LNCaP clone FGC (cell line): ENCODE data around the gene FOXJ2.

Source experiments
- DNase-seq: peaks from one replicate; pipeline ENCODE4 v3.0.0-alpha.2; 2011; ENCODE audit warnings: low read depth
- H3K4me3 ChIP-seq: 2 replicates; pipeline ENCODE4 v1.5.1; 2011; ENCODE audit warnings: mild to moderate bottlenecking, low read depth, low read length, control low read depth
- CTCF ChIP-seq: IDR thresholded peaks from 2 replicates; pipeline ENCODE4 v1.5.1; 2012; ENCODE audit warnings: mild to moderate bottlenecking; ENCODE audit not compliant: control insufficient read depth, insufficient read depth; ENCODE audit errors: extremely low read depth

The FOXJ2 gene

GRCh38 chr12:8096281-8096915, 63.9 kb downstream of the FOXJ2 start:
- no peak for DNase-seq
- no peak overlapping the region for H3K4me3 ChIP-seq
- TF ChIP-seq CTCF, result no peak

GRCh38 chr12:8099235-8099634, 66.7 kb downstream of the FOXJ2 start:
- DNase-seq, result no peak
- no peak for TF ChIP-seq CTCF
- no peak overlapping the region for H3K4me3 ChIP-seq
